ENCODE measurements around the gene FAT2.

- no peak for TF ChIP-seq CTCF (IDR thresholded peaks at IDR 0.05; ENCODE audit: insufficient read depth, low read depth, low read length)
- TF ChIP-seq EZH2 (IDR thresholded peaks at IDR 0.05; ENCODE audit: insufficient read depth, low read length): no peak
Measured at GRCh38 chr5:151617383-151617840, 26.3 kb upstream of the FAT2 start.
